B cell (primary cell): ENCODE results near the gene RIT1.

Experiments used
- EZH2 ChIP-seq: IDR thresholded peaks from 2 replicates; pipeline ENCODE4 v1.6.1; 2012; ENCODE audit warnings: borderline replicate concordance, low read depth, mild to moderate bottlenecking, moderate library complexity, low read length; ENCODE audit not compliant: insufficient read depth, poor library complexity, severe bottlenecking
- TF ChIP-seq, protein P1 (sequence below): fragments of 200-600 bp; IDR thresholded peaks from one replicate; pipeline ENCODE4 v1.8.0; 2022; ENCODE audit warnings: antibody characterized with exemption, mild to moderate bottlenecking

DNA sequence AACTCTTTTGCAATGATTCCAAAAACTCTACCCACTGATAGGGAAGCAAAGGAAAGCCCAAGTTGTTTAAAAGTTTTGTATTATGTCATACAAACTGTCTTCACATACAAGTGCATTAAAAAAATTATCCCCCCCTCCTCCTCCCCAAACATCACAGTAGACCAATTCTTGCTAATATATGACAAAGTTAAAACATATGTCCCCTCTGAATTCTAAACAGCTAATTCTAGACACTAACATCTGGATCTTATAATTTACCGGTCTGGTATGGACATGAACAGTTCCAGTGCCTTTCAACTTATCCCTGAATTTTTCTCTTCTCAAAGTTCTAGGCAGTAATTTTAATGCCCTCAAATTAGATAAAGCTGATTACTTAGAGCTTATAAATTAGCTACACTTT lies 13.4 kb downstream of the RIT1 start:
- TF ChIP-seq, protein P1, sequence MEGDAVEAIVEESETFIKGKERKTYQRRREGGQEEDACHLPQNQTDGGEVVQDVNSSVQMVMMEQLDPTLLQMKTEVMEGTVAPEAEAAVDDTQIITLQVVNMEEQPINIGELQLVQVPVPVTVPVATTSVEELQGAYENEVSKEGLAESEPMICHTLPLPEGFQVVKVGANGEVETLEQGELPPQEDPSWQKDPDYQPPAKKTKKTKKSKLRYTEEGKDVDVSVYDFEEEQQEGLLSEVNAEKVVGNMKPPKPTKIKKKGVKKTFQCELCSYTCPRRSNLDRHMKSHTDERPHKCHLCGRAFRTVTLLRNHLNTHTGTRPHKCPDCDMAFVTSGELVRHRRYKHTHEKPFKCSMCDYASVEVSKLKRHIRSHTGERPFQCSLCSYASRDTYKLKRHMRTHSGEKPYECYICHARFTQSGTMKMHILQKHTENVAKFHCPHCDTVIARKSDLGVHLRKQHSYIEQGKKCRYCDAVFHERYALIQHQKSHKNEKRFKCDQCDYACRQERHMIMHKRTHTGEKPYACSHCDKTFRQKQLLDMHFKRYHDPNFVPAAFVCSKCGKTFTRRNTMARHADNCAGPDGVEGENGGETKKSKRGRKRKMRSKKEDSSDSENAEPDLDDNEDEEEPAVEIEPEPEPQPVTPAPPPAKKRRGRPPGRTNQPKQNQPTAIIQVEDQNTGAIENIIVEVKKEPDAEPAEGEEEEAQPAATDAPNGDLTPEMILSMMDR, result no peak
- TF ChIP-seq EZH2, result no peak
